Mesendoderm (in vitro differentiated cells): ENCODE results near the gene EML4.
A peak's percentile ranks its signal among the peaks of the same experiment; 100 is the strongest.

Experiments used
- DNase-seq: peaks from one replicate; pipeline ENCODE4 v3.0.0; 2013
- H2AK5ac ChIP-seq: 2 replicates; pipeline ENCODE4 v1.6.1; 2013; ENCODE audit warnings: low read length, inconsistent platforms
- H2BK120ac ChIP-seq: 2 replicates; pipeline ENCODE4 v1.6.1; 2013; ENCODE audit warnings: low read depth, mild to moderate bottlenecking, low read length, moderate library complexity, mixed read lengths
- H2BK15ac ChIP-seq: replicated peaks from 2 replicates; pipeline ENCODE4 v1.6.1; 2013; ENCODE audit warnings: low read depth, mild to moderate bottlenecking, moderate library complexity
- H2BK5ac ChIP-seq: 2 replicates; pipeline ENCODE4 v1.6.1; 2013; ENCODE audit warnings: low read length, inconsistent platforms
- H3K18ac ChIP-seq: 2 replicates; pipeline ENCODE4 v1.6.1; 2013; ENCODE audit warnings: mild to moderate bottlenecking, low read length, mixed read lengths
- H3K23ac ChIP-seq: one replicate; pipeline ENCODE4 v1.6.1; 2013; ENCODE audit warnings: low read length
- H3K27ac ChIP-seq: 2 replicates; pipeline ENCODE4 v1.5.1; 2013; ENCODE audit warnings: low read depth, mild to moderate bottlenecking, inconsistent platforms, low read length, moderate library complexity
- H3K27me3 ChIP-seq: 2 replicates; pipeline ENCODE4 v1.6.1; 2013; ENCODE audit warnings: low read length, control low read depth, mild to moderate bottlenecking, inconsistent platforms; ENCODE audit not compliant: insufficient read depth, poor library complexity
- H3K36me3 ChIP-seq: 2 replicates; pipeline ENCODE4 v1.6.1; 2013; ENCODE audit warnings: low read length, inconsistent platforms; ENCODE audit not compliant: control insufficient read depth, insufficient read depth
- H3K4ac ChIP-seq: one replicate; pipeline ENCODE4 v1.6.1; 2013; ENCODE audit warnings: low read depth, mild to moderate bottlenecking, low read length, moderate library complexity
- H3K4me1 ChIP-seq: 2 replicates; pipeline ENCODE4 v1.6.1; 2013; ENCODE audit warnings: low read depth, low read length, inconsistent platforms; ENCODE audit not compliant: control insufficient read depth
- H3K4me2 ChIP-seq: 2 replicates; pipeline ENCODE4 v1.6.1; 2013; ENCODE audit warnings: low read length
- H3K4me3 ChIP-seq: 2 replicates; pipeline ENCODE4 v1.5.1; 2013; ENCODE audit warnings: mild to moderate bottlenecking, low read length
- H3K56ac ChIP-seq: one replicate; pipeline ENCODE4 v1.6.1; 2013; ENCODE audit warnings: low read length
- H3K79me1 ChIP-seq: 2 replicates; pipeline ENCODE4 v1.6.1; 2013; ENCODE audit warnings: low read length, inconsistent platforms
- H3K79me2 ChIP-seq: 2 replicates; pipeline ENCODE4 v1.6.1; 2013; ENCODE audit warnings: mild to moderate bottlenecking, low read length; ENCODE audit not compliant: control insufficient read depth, insufficient read depth
- H3K9ac ChIP-seq: 2 replicates; pipeline ENCODE4 v1.6.1; 2013; ENCODE audit warnings: low read length, inconsistent platforms
- H4K5ac ChIP-seq: one replicate; pipeline ENCODE4 v1.6.1; 2013; ENCODE audit warnings: low read length
- H4K8ac ChIP-seq: one replicate; pipeline ENCODE4 v1.6.1; 2013; ENCODE audit warnings: low read depth, mild to moderate bottlenecking, control low read depth, low read length, moderate library complexity
- WGBS: extraction: QIAGEN DNeasy Blood & Tissue Kit; methylation state at CpG from one replicate; pipeline ENCODE4 v1.1.7; 2013; ENCODE audit warnings: low lambda C conversion rate, missing lambda C conversion rate; ENCODE audit not compliant: insufficient coverage; ENCODE audit errors: extremely low coverage; 5-methylcytosine and 5-hydroxymethylcytosine counted together

EML4 gene

DNA sequence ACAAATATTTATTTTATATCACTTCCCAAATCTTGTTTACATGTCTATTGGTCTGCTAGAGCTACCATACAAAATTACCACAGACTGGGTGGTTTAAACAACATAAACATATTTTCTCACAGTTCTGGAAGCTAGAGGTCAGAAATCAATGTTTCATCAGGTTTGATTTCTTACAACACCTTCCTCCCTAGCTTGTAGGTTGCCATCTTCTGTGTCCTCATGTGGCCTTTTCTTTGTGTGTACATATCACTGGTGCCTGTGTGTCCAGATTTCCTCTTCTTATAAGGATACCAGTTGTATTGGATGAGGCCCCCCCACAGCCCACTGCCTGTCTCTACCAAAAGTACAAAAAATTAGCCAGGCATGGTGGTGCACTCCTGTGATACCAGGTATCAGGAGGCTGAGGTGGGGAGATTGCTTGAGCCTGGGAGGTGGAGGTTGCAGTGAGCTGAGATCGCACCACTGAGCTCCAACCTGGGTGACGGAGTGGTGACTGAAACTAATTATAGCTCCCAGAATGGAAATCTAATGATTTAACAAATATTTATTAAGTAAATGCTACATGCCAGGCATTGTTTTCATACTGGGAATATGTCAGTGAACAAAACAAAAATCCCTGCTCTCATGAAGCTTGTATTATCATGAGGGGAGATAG, 13.6 kb downstream of the EML4 start:
- no CpG with 5 or more reads among the region's 2 CpGs for WGBS
- Histone ChIP-seq H2AK5ac (no peak overlapping the region), H3K56ac (no peak overlapping the region)

DNA sequence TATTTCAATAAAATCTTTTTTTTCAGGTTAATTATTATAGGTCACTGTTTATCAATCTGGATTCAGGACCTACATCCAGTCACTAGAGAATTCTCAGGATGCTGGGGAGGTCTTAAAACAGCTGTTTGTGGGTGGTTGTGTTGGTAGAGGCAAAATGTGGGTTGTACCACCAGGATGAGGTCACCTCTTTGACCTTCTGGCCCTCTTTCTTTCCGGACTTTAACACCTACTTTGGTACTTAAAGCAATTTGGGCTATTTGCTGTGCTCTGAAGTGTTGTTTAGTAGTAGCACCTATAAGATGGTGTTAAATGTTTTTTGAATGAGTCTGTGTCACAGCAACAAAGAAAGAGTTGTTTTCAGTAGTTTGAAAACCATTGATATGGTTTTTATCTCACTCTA, 14.6 kb downstream of the EML4 start:
- Histone ChIP-seq H3K27me3 (no peaks in the 10 kb centered on the region), H3K4me1 (peaks cover 6% of the 10 kb centered on the region), H3K36me3 (no peaks in the 10 kb centered on the region), H2BK15ac (no peak overlapping the region), H3K4ac (no peak overlapping the region), H2BK120ac (no peak overlapping the region), H3K79me2 (peaks cover 42% of the 10 kb centered on the region), H3K18ac (no peak overlapping the region), H4K5ac (no peak overlapping the region), H3K4me3 (no peak overlapping the region), H3K56ac (no peak overlapping the region), H2BK5ac (no peak overlapping the region), H2AK5ac (no peak overlapping the region), H4K8ac (no peak overlapping the region), H3K27ac (no peak overlapping the region), H3K23ac (no peak overlapping the region), H3K79me1 (peaks cover 4% of the 10 kb centered on the region), H3K4me2 (no peak overlapping the region), H3K9ac (no peak overlapping the region)
- WGBS = no CpG with 5 or more reads among the region's 1 CpG
- DNase-seq = peak; percentile 92

More for the DNA sequence above, 13.6 kb downstream of the EML4 start:
- Histone ChIP-seq H3K27ac (no peak overlapping the region), H3K23ac (no peak overlapping the region), H3K27me3 (no peaks in the 10 kb centered on the region), H3K79me1 (peaks cover 4% of the 10 kb centered on the region), H3K4me2 (no peak overlapping the region), H3K4me3 (no peak overlapping the region), H3K4me1 (peaks cover 6% of the 10 kb centered on the region), H3K79me2 (peaks cover 40% of the 10 kb centered on the region), H2BK5ac (no peak overlapping the region), H2BK15ac (no peak overlapping the region), H4K8ac (no peak overlapping the region), H3K4ac (no peak overlapping the region), H4K5ac (no peak overlapping the region), H3K18ac (no peak overlapping the region), H3K9ac (no peak overlapping the region), H2BK120ac (no peak overlapping the region), H3K36me3 (no peaks in the 10 kb centered on the region)
- DNase-seq = no peak

DNA sequence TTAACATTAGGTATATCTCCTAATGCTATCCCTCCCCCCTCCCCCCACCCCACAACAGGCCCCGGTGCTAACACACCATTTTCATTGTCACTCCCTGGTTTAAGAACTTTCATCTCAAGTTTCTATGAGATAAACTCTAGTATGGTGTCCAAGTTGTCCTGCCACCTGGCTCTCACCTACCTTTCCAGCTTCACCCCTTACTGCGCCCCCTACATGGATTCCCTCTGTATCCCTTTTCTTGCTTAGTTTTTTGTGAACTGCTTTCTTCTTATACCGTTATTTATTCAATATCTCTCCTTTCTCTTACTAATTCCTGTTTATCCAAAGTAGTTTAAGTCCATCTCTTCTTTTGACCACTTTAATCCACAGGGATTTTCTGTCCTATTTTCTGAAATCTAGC, 15.2 kb downstream of the EML4 start:
- Histone ChIP-seq H3K4me3 (no peak overlapping the region), H2AK5ac (no peak overlapping the region), H2BK120ac (no peak overlapping the region), H3K4ac (no peak overlapping the region), H4K5ac (no peak overlapping the region), H3K27ac (no peak overlapping the region), H3K4me2 (no peak overlapping the region), H3K23ac (no peak overlapping the region), H2BK5ac (no peak overlapping the region), H3K4me1 (peaks cover 6% of the 10 kb centered on the region), H3K9ac (no peak overlapping the region), H3K18ac (no peak overlapping the region), H3K79me1 (peaks cover 4% of the 10 kb centered on the region), H3K56ac (no peak overlapping the region), H3K27me3 (no peaks in the 10 kb centered on the region), H2BK15ac (no peak overlapping the region), H4K8ac (no peak overlapping the region), H3K79me2 (peaks cover 45% of the 10 kb centered on the region), H3K36me3 (no peaks in the 10 kb centered on the region)
- DNase-seq = peak; percentile 54
- no CpG with 5 or more reads among the region's 3 CpGs for whole genome bisulfite sequencing

DNA sequence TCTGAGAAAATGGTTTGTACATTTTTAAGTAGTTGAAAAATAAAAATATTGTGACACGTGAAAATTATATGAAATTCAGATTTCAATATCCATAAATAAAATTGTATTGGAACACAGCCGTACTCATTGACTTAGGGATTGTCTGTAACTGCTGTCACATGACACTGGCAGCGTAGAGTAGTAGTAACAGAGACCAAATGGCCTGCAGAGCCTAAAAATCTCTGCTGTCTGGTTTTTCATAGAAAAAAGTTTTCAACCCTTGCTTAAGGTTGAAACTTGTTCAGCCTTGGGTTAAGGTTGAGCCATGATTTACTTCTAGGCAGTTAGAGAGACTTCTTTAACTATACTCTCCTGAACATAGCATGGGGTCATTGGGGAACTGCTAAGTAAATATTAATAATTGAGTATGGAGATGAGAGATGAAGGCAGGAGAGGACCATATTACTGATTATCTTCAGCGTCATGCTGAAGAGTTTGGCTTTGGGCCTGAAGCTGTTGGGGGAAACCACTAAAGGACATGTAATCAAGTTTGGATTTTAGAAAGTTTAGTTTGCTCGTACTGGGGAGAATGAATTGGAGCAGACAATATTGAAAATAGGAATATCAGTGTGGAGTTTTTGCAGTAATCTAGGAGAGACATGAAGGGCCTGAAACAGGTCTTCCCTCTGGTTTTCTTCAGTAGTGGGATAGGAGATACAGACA, 16.2 kb downstream of the EML4 start:
- no peak overlapping the region for H3K4me3 ChIP-seq

DNA sequence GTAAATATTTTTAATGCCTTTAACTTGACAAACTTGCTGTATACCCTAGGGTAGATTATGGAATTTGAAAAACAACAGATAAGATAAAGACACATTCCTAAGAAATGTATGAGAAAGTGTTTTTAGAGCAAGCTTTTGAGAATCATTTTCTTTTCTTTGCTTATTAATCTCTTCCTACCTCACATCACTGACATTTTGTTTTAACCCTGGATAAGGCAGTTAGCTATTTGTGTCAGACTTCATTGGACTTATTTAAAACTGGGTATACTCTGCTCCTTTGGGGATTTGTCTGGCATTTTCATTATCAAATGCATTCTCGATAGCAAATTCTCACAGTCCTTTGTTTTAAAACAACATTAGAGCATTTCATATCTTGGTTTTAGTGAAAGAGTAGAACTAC, 17.2 kb downstream of the EML4 start:
- no peak overlapping the region for H3K27ac ChIP-seq
- no peak overlapping the region for H3K4me3 ChIP-seq
- H2BK5ac ChIP-seq = no peak overlapping the region
- H3K56ac ChIP-seq = no peak overlapping the region
- no peak overlapping the region for H3K23ac ChIP-seq
- peaks cover 47% of the 10 kb centered on the region for H3K79me2 ChIP-seq
- no peak overlapping the region for H3K18ac ChIP-seq
- H3K27me3 ChIP-seq = no peaks in the 10 kb centered on the region
- no peak overlapping the region for H4K8ac ChIP-seq
- H2BK120ac ChIP-seq = no peak overlapping the region
- no peak overlapping the region for H3K4me2 ChIP-seq
- WGBS = no CpG with 5 or more reads among the region's 1 CpG
- H4K5ac ChIP-seq = no peak overlapping the region
- H3K9ac ChIP-seq = no peak overlapping the region
- no peak overlapping the region for H2BK15ac ChIP-seq
- H3K4ac ChIP-seq = no peak overlapping the region
- no peak overlapping the region for H2AK5ac ChIP-seq
- peaks cover 7% of the 10 kb centered on the region for H3K79me1 ChIP-seq
- H3K36me3 ChIP-seq = no peaks in the 10 kb centered on the region
- peaks cover 6% of the 10 kb centered on the region for H3K4me1 ChIP-seq
- no peak for DNase-seq

More for the DNA sequence above, 16.2 kb downstream of the EML4 start:
- no peak overlapping the region for H3K23ac ChIP-seq
- no peak overlapping the region for H3K9ac ChIP-seq
- peaks cover 5% of the 10 kb centered on the region for H3K79me1 ChIP-seq
- no peak overlapping the region for H4K5ac ChIP-seq
- H2AK5ac ChIP-seq = no peak overlapping the region
- no peak overlapping the region for H3K4ac ChIP-seq
- peaks cover 44% of the 10 kb centered on the region for H3K79me2 ChIP-seq
- H3K36me3 ChIP-seq = no peaks in the 10 kb centered on the region
- H2BK5ac ChIP-seq = no peak overlapping the region
- 100% methylated on average over 1 of the region's 5 CpGs for WGBS
- H3K4me1 ChIP-seq = peaks cover 6% of the 10 kb centered on the region
- DNase-seq = no peak
- no peak overlapping the region for H3K27ac ChIP-seq
- peak overlapping the region; percentile 92 for H2BK15ac ChIP-seq
- H2BK120ac ChIP-seq = no peak overlapping the region
- H3K4me2 ChIP-seq = no peak overlapping the region
- H3K18ac ChIP-seq = peak overlapping the region; percentile 51
- H3K27me3 ChIP-seq = no peaks in the 10 kb centered on the region
- no peak overlapping the region for H3K56ac ChIP-seq
- H4K8ac ChIP-seq = no peak overlapping the region
